ENCODE data around the gene APOF.

Gene APOF

DNA sequence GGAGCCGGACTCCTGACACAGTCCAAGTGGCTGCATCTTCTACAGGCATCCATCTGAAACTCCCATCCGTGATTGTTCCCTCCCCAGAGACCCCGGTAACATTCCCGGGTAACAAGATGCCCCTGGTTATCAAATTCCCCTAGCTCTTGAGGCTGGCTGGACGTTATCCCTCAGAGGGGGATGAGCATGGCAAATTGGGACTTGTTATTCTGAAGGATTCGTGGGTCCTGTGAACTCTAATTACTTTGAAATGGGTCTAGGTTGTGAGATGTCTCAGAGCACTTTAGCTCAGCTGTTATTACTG, 28.2 kb downstream of the APOF start:
- TF ChIP-seq CTCF (IDR thresholded peaks at IDR 0.05; ENCODE audit: insufficient read depth, low read depth, low read length, missing control alignments): no peak
- DNase-seq (ENCODE audit: low read depth): no peak
- peak overlapping the region; percentile 66 for H3K4me3 ChIP-seq (ENCODE audit: low read depth, low read length)

DNA sequence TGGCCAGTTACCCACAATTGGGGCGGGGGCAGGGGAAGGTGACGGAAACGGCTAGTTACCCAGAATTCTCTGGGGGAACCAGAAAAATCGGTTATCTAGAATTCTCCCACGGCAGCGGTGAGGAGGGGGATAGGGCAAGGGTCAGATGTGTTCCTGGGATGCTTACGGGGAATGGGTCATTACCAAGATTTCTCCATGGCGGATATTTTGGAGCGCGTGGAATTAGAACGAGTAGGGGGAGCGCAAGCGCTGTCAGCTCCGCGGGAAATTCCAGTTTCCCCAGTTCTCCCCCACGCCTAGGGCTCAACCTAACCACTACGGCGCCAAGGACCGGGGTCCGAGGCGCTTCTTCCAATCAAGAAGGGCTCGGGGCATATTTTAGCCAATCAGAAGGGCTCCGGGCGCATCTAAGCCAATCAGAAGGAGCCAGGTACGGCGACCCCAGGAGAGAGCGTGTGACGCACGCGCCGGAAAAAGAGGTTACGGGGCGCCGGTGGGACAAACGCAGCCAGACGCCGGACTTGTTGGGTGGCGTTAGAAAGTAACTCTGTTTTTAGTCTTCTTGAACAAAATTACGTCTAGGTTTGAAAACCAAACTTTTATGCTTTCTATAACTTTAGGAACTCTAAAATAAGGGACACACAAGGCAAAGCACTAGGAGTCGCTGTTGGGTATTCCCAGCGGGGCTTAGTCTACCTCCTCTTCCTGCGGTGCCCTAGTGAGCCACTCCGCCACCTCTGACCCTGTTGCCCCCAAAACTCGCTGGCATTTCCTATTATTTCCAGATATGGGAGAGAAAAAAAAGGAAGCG, 28.8 kb downstream of the APOF start, which contains the start of gene PAN2:
Gene PAN2 (minus strand): TSS at position 322 of the 811 bp plus-strand sequence. CDS start 906 bp downstream, outside the sequence.
- peak; percentile 99 for DNase-seq (ENCODE audit: low read depth)
- H3K4me3 ChIP-seq (ENCODE audit: low read depth, low read length): peak within 1 kb of the TSS; percentile 66
- peak; percentile 52 for TF ChIP-seq CTCF (IDR thresholded peaks at IDR 0.05; ENCODE audit: insufficient read depth, low read depth, low read length, missing control alignments)

GRCh38 chr12:56333197-56333678, 29.4 kb downstream of the APOF start:
- peak overlapping the region; percentile 66 for H3K4me3 ChIP-seq (ENCODE audit: low read depth, low read length)
- DNase-seq (ENCODE audit: low read depth): no peak
- TF ChIP-seq CTCF (IDR thresholded peaks at IDR 0.05; ENCODE audit: insufficient read depth, low read depth, low read length, missing control alignments): no peak

GRCh38 chr12:56332512-56333196, 30.0 kb downstream of the APOF start:
- TF ChIP-seq CTCF (IDR thresholded peaks at IDR 0.05; ENCODE audit: insufficient read depth, low read depth, low read length, missing control alignments): no peak
- H3K4me3 ChIP-seq (ENCODE audit: low read depth, low read length): peak overlapping the region; percentile 66
- DNase-seq (ENCODE audit: low read depth): no peak

DNA sequence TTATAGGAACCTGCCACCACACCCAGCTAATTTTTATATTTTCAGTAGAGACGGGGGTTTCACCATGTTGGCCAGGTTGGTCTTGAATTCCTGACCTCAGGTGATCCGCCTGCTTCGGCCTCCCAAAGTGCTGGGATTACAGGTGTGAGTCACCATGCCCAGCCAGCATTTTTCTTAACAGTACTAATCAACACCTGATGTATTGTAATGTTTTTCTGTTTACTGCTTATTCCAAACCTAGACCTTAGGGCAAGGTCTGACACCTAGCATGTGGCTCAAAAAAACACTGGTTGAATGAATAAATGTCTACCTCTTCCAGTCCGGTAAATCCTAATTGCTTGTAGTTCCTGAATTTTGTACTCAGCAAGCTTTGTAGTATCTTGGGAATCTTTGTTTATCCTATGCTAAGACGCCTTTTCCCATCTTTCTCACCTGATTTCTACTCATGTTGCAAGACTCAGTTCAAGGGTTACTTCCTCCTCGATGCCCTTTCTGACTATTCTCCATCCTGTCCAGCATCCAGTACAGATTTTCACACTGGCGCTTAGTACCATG, 31.6 kb downstream of the APOF start:
- TF ChIP-seq CTCF (IDR thresholded peaks at IDR 0.05; ENCODE audit: insufficient read depth, low read depth, low read length, missing control alignments): no peak
- no peak overlapping the region for H3K4me3 ChIP-seq (ENCODE audit: low read depth, low read length)
- DNase-seq (ENCODE audit: low read depth): no peak

DNA sequence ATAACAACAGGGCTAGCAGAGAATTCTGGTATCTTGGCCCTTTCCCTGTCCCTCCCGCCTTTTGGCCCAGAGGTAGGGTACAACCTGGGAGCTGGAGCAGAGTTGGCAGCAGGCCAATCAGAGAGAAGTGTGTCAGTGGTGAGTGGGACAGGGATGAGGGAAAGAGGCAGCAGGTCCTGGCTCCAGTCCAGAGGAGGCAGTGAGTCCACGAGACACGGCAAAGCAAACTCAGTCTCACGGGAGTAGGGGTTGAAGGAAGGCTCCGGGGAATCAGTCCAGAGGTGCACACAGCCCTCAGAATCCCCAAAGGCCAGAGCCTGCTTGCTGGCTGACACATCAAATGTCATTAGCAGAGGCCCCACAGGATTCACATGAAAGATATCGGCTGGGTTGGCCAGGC, 36.1 kb downstream of the APOF start:
- no peak for TF ChIP-seq CTCF (IDR thresholded peaks at IDR 0.05; ENCODE audit: insufficient read depth, low read depth, low read length, missing control alignments)
- no peak overlapping the region for H3K4me3 ChIP-seq (ENCODE audit: low read depth, low read length)
- DNase-seq (ENCODE audit: low read depth): no peak

Data from GM12865 (cell line).